ENCODE measurements around the gene SIK3.

SIK3 gene

GRCh38 chr11:116930586-116930985, 167.6 kb downstream of the SIK3 start:
- no peak for DNase-seq (ENCODE audit: low read depth)
- no peak overlapping the region for H3K4me3 ChIP-seq (ENCODE audit: control insufficient read depth, low read depth, low read length)
- no peak for TF ChIP-seq CTCF (IDR thresholded peaks at IDR 0.05; ENCODE audit: control insufficient read depth, insufficient read depth, low read depth, low read length, missing control alignments)

- no peak for DNase-seq (ENCODE audit: low read depth)
- no peak overlapping the region for H3K4me3 ChIP-seq (ENCODE audit: control insufficient read depth, low read depth, low read length)
- no peak for TF ChIP-seq CTCF (IDR thresholded peaks at IDR 0.05; ENCODE audit: control insufficient read depth, insufficient read depth, low read depth, low read length, missing control alignments)
Observed at GRCh38 chr11:116930177-116930576, 168.1 kb downstream of the SIK3 start.

- H3K4me3 ChIP-seq (ENCODE audit: control insufficient read depth, low read depth, low read length) = no peak overlapping the region
- DNase-seq (ENCODE audit: low read depth) = no peak
- no peak for TF ChIP-seq CTCF (IDR thresholded peaks at IDR 0.05; ENCODE audit: control insufficient read depth, insufficient read depth, low read depth, low read length, missing control alignments)
Observed at GRCh38 chr11:116929414-116930090, 168.7 kb downstream of the SIK3 start.

- no peak for TF ChIP-seq CTCF (IDR thresholded peaks at IDR 0.05; ENCODE audit: control insufficient read depth, insufficient read depth, low read depth, low read length, missing control alignments)
- DNase-seq (ENCODE audit: low read depth) = no peak
Observed at GRCh38 chr11:116928845-116929244, 169.4 kb downstream of the SIK3 start.

GRCh38 chr11:116928102-116928777, 170.0 kb downstream of the SIK3 start:
- TF ChIP-seq CTCF (IDR thresholded peaks at IDR 0.05; ENCODE audit: control insufficient read depth, insufficient read depth, low read depth, low read length, missing control alignments) = no peak
- DNase-seq (ENCODE audit: low read depth) = no peak
- no peak overlapping the region for H3K4me3 ChIP-seq (ENCODE audit: control insufficient read depth, low read depth, low read length)

More at GRCh38 chr11:116928845-116929244, 169.4 kb downstream of the SIK3 start:
- H3K4me3 ChIP-seq (ENCODE audit: control insufficient read depth, low read depth, low read length) = no peak overlapping the region

- no peak overlapping the region for H3K4me3 ChIP-seq (ENCODE audit: control insufficient read depth, low read depth, low read length)
- no peak for DNase-seq (ENCODE audit: low read depth)
- peak; percentile 28 for TF ChIP-seq CTCF (IDR thresholded peaks at IDR 0.05; ENCODE audit: control insufficient read depth, insufficient read depth, low read depth, low read length, missing control alignments)
Observed at GRCh38 chr11:116927163-116927974, 170.9 kb downstream of the SIK3 start.
